ENCODE measurements around the gene NOD2.

- TF ChIP-seq GATA3 (IDR thresholded peaks at IDR 0.05; ENCODE audit: low read depth, low read length) = no peak
- TF ChIP-seq GATA2 (IDR thresholded peaks at IDR 0.05; ENCODE audit: low read depth, low read length) = no peak
Observed at GRCh38 chr16:50751528-50751927, 58.1 kb downstream of the NOD2 start.

Measured in SH-SY5Y (cell line).